GM23338 (cell line): ENCODE results near the gene TMEM178A. TPM values are rescaled to one million over a fixed set of nuclear protein-coding genes. Genes with fewer than 3 reads are reported as not detected.

Experiments
- ATAC-seq: fragments of 200-7000 bp; cut with Tn5 transposase; 3 replicates; pipeline ENCODE4 v1.9.1; 2020
- DNase-seq: peaks from one replicate; pipeline ENCODE4 v3.0.0-alpha.2; 2015; ENCODE audit warnings: low spot score
- H2AFZ ChIP-seq: fragments of 200-600 bp; sonication (generic); 2 replicates; pipeline ENCODE4 v1.8.0; 2016; ENCODE audit warnings: antibody characterized with exemption, mild to moderate bottlenecking, moderate library complexity
- H3F3A ChIP-seq: fragments of 200-600 bp; sonication (generic); replicated peaks from 2 replicates; pipeline ENCODE4 v1.8.0; 2017; ENCODE audit warnings: antibody characterized with exemption, mixed run types, low read depth
- H3K27ac ChIP-seq: fragments of 200-600 bp; sonication (generic); 2 replicates; pipeline ENCODE4 v1.6.1; 2016; ENCODE audit warnings: low read depth
- H3K27me3 ChIP-seq: fragments of 200-600 bp; sonication (generic); 2 replicates; pipeline ENCODE4 v1.8.0; 2016; ENCODE audit warnings: mild to moderate bottlenecking, mixed run types, moderate library complexity; ENCODE audit not compliant: insufficient read depth
- H3K36me3 ChIP-seq: fragments of 200-600 bp; sonication (generic); 2 replicates; pipeline ENCODE4 v1.8.0; 2016; ENCODE audit warnings: mild to moderate bottlenecking; ENCODE audit not compliant: insufficient read depth
- H3K4me1 ChIP-seq: fragments of 200-600 bp; sonication (generic); 2 replicates; pipeline ENCODE4 v1.8.0; 2016; ENCODE audit warnings: mild to moderate bottlenecking, moderate library complexity; ENCODE audit not compliant: insufficient read depth
- H3K4me2 ChIP-seq: fragments of 200-600 bp; sonication (generic); 2 replicates; pipeline ENCODE4 v1.7.1; 2017; ENCODE audit warnings: mixed run types
- H3K4me3 ChIP-seq: fragments of 200-600 bp; sonication (generic); 2 replicates; pipeline ENCODE4 v1.6.1; 2016; ENCODE audit warnings: mixed run types
- H3K79me2 ChIP-seq: fragments of 200-600 bp; sonication (generic); replicated peaks from 2 replicates; pipeline ENCODE4 v1.8.0; 2017; ENCODE audit warnings: mild to moderate bottlenecking; ENCODE audit not compliant: insufficient read depth
- H3K9me2 ChIP-seq: fragments of 200-600 bp; sonication (generic); 2 replicates; pipeline ENCODE4 v1.8.0; 2017; ENCODE audit not compliant: insufficient read depth
- H4K20me1 ChIP-seq: fragments of 200-600 bp; sonication (generic); replicated peaks from 2 replicates; pipeline ENCODE4 v1.8.0; 2017; ENCODE audit warnings: mild to moderate bottlenecking; ENCODE audit not compliant: insufficient read depth
- H3K27ac Mint-ChIP-seq: 2 replicates; pipeline ENCODE4 v1.8.0; 2020; ENCODE audit warnings: inconsistent platforms, mild to moderate bottlenecking, moderate library complexity, mixed read lengths
- H3K27me3 Mint-ChIP-seq: 3 replicates; pipeline ENCODE4 v1.8.0; 2022; ENCODE audit warnings: low read depth, mild to moderate bottlenecking, moderate library complexity, mixed read lengths, inconsistent platforms; ENCODE audit not compliant: insufficient read depth, poor library complexity
- H3K36me3 Mint-ChIP-seq: 3 replicates; pipeline ENCODE4 v1.8.0; 2021; ENCODE audit warnings: low read depth, mild to moderate bottlenecking, inconsistent platforms, moderate library complexity, mixed read lengths
- H3K4me1 Mint-ChIP-seq: 3 replicates; pipeline ENCODE4 v1.8.0; 2020; ENCODE audit warnings: mild to moderate bottlenecking, inconsistent platforms, mixed read lengths
- H3K4me3 Mint-ChIP-seq: 3 replicates; pipeline ENCODE4 v1.8.0; 2021; ENCODE audit warnings: moderate library complexity, mild to moderate bottlenecking, inconsistent platforms, mixed read lengths
- H3K9me3 Mint-ChIP-seq: 3 replicates; pipeline ENCODE4 v1.8.0; 2020; ENCODE audit warnings: moderate library complexity, mild to moderate bottlenecking, inconsistent platforms, mixed read lengths
- CREB1 ChIP-seq: fragments of 250-450 bp; sonication (Bioruptor Pico); IDR thresholded peaks from 2 replicates; pipeline ENCODE4 v1.5.0; 2020; ENCODE audit warnings: low read depth, mild to moderate bottlenecking, moderate library complexity
- CTCF ChIP-seq, 2 experiments: fragments of 200-600 bp in 1 of 2; sonication (generic) in 1 of 2; conservative IDR thresholded peaks; 2 replicates each; pipeline versions ENCODE4 v1.5.1 to v1.6.1; 2016 to 2017; ENCODE audit warnings: antibody characterized with exemption in 2 of 2, low read depth in 2 of 2, mild to moderate bottlenecking in 2 of 2, moderate library complexity in 1 of 2
- ETS1 ChIP-seq: IDR thresholded peaks from 2 replicates; pipeline ENCODE4 v1.6.1; 2016; ENCODE audit warnings: antibody characterized with exemption
- EZH2 ChIP-seq: fragments of 200-600 bp; sonication (generic); IDR thresholded peaks from one replicate; pipeline ENCODE4 v1.8.0; 2017; ENCODE audit warnings: antibody characterized with exemption, mild to moderate bottlenecking, low read depth; ENCODE audit not compliant: unreplicated experiment
- EZH2phosphoT487 ChIP-seq: fragments of 200-600 bp; sonication (generic); IDR thresholded peaks from one replicate; pipeline ENCODE4 v1.8.1; 2018; ENCODE audit warnings: antibody characterized with exemption; ENCODE audit not compliant: unreplicated experiment
- JUNB ChIP-seq: IDR thresholded peaks from one replicate; pipeline ENCODE4 v1.6.1; 2016; ENCODE audit warnings: antibody characterized with exemption; ENCODE audit not compliant: unreplicated experiment
- POLR2AphosphoS5 ChIP-seq: IDR thresholded peaks from 2 replicates; pipeline ENCODE4 v1.6.1; 2016; ENCODE audit warnings: antibody characterized with exemption, low read depth
- STAT1 ChIP-seq: IDR thresholded peaks from one replicate; pipeline ENCODE4 v1.6.1; 2016; ENCODE audit warnings: antibody characterized with exemption; ENCODE audit not compliant: unreplicated experiment
- ZNF331 ChIP-seq: fragments of 250-450 bp; sonication (Bioruptor Pico); IDR thresholded peaks from 2 replicates; pipeline ENCODE4 v1.5.0; 2020; ENCODE audit warnings: low read depth, mild to moderate bottlenecking, moderate library complexity
- ZNF462 ChIP-seq: fragments of 250-450 bp; sonication (Bioruptor Pico); IDR thresholded peaks from 2 replicates; pipeline ENCODE4 v1.5.0; 2020; ENCODE audit warnings: mild to moderate bottlenecking, moderate library complexity
- polyA plus RNA-seq: library from polyadenylated mRNA; unstranded; fragments of >200 nt; fragmentation: Nextera tagmentation; extraction: Ambion mirVana; gene quantifications from 2 replicates; pipeline ENCODE4 v1.2.1, GENCODE V29; 2016
- total RNA-seq: library from RNA; depleted of rRNA; stranded (reverse); fragments of >200 nt; shearing (Covaris generic); gene quantifications from 2 replicates; pipeline ENCODE4 v1.2.3, GENCODE V29; 2014

Gene TMEM178A
- total and polyA plus RNA-seq, 2 experiments from 2014 or later = 10.3 to 12.3 TPM

GRCh38 chr2:39696838-39697237 lies 31.1 kb downstream of the TMEM178A start:
- Histone ChIP-seq H3F3A (no peaks in the 10 kb centered on the region), H2AFZ (no peak overlapping the region), H3K27me3 (no peaks in the 10 kb centered on the region), H3K4me3 (no peak overlapping the region), H3K4me1 (no peaks in the 10 kb centered on the region), H4K20me1 (no peaks in the 10 kb centered on the region), H3K27ac (no peak overlapping the region), H3K79me2 (0 out of 2 replicates have a peak, but pooled peaks cover 5% of the 10 kb centered on the region), H3K36me3 (peaks cover 6% of the 10 kb centered on the region; the same call in 1 of the 2 replicates), H3K9me2 (no peaks in the 10 kb centered on the region), H3K4me2 (no peak overlapping the region)
- ATAC-seq = no peak
- H3K4me3 Mint-ChIP-seq = no peak overlapping the region
- no peak overlapping the region for H3K27ac Mint-ChIP-seq
- peaks cover 13% of the 10 kb centered on the region for H3K9me3 Mint-ChIP-seq
- no peaks in the 10 kb centered on the region for H3K27me3 Mint-ChIP-seq
- no peaks in the 10 kb centered on the region; the same call in 1 of the 3 replicates for H3K4me1 Mint-ChIP-seq
- DNase-seq = no peak
- TF ChIP-seq POLR2AphosphoS5 (no peak), ZNF462 (CRISPR knock-in tag) (no peak), ZNF331 (CRISPR knock-in tag) (no peak), CREB1 (CRISPR knock-in tag) (no peak), EZH2 (no peak)
- peaks cover 16% of the 10 kb centered on the region; the same call in 2 of the 3 replicates for H3K36me3 Mint-ChIP-seq

GRCh38 chr2:39697454-39697853 lies 31.7 kb downstream of the TMEM178A start:
- no peaks in the 10 kb centered on the region; the same call in 1 of the 3 replicates for H3K4me1 Mint-ChIP-seq
- H3K36me3 Mint-ChIP-seq = peaks cover 21% of the 10 kb centered on the region; the same call in 2 of the 3 replicates
- Histone ChIP-seq H2AFZ (no peak overlapping the region), H3K27me3 (no peaks in the 10 kb centered on the region), H3K27ac (no peak overlapping the region), H4K20me1 (no peaks in the 10 kb centered on the region), H3F3A (no peaks in the 10 kb centered on the region), H3K4me2 (no peak overlapping the region), H3K4me3 (no peak overlapping the region), H3K36me3 (peaks cover 6% of the 10 kb centered on the region; the same call in 1 of the 2 replicates), H3K9me2 (no peaks in the 10 kb centered on the region), H3K4me1 (no peaks in the 10 kb centered on the region), H3K79me2 (0 out of 2 replicates have a peak, but pooled peaks cover 5% of the 10 kb centered on the region)
- no peak overlapping the region for H3K4me3 Mint-ChIP-seq
- H3K27me3 Mint-ChIP-seq = no peaks in the 10 kb centered on the region
- ATAC-seq (no peak), DNase-seq (no peak)
- no peak overlapping the region; the same call in 1 of the 2 replicates for H3K27ac Mint-ChIP-seq
- H3K9me3 Mint-ChIP-seq = peaks cover 19% of the 10 kb centered on the region
- TF ChIP-seq JUNB = no peak
- TF ChIP-seq EZH2phosphoT487 = no peak
- TF ChIP-seq EZH2 = no peak
- TF ChIP-seq CREB1 (CRISPR knock-in tag) = no peak
- no peak for TF ChIP-seq ZNF331 (CRISPR knock-in tag)
- TF ChIP-seq ETS1 = no peak
- TF ChIP-seq STAT1 = no peak
- TF ChIP-seq POLR2AphosphoS5 = no peak
- no peak for TF ChIP-seq CTCF (conservative IDR thresholded peaks at IDR 0.05; ENCODE audit: low read depth in 2 of 2)
